ENCODE results near the gene SNX14. TPM values are rescaled to one million over a fixed set of nuclear protein-coding genes. Genes with fewer than 3 reads are reported as not detected.

The SNX14 gene
- total RNA-seq, 1 experiment from 2014 or later = 119 TPM

GRCh38 chr6:85641897-85642773 lies 48.5 kb upstream of the SNX14 start:
- H3K4me1 ChIP-seq (ENCODE audit: control insufficient read depth, insufficient read depth, low read length) = peaks cover 21% of the 10 kb centered on the region; the same call in 1 of the 2 replicates
- H3K27me3 ChIP-seq (ENCODE audit: control insufficient read depth, insufficient read depth, low read length) = no peaks in the 10 kb centered on the region
- TF ChIP-seq CTCF (IDR thresholded peaks at IDR 0.05) = no peak
- TF ChIP-seq SIN3A (IDR thresholded peaks at IDR 0.05; ENCODE audit: borderline replicate concordance, insufficient read depth, low read depth, low read length) = peak; percentile 85; the same call in 1 of the 2 replicates
- no peak for DNase-seq (ENCODE audit: low read depth, low spot score)
- no TSS peak for BruUV-seq (replicated peaks)
- intact Hi-C loops (cut with micrococcal nuclease; ENCODE audit: unreplicated experiment) = no loop called here
- in situ Hi-C loops (cut with HindIII; ENCODE audit: low pct_unique_long_range_greater_than_20kb, low sequenced_read_pairs) = no loop called here
- POLR2A ChIA-PET = interaction anchor here (0.5 to 4.0 kb wide), 3 partner anchors 16 to 36 kb away, joined by 4 to 47 read pairs (median 4); no protein-coding TSS in a partner anchor
- no peak; the same call in 1 of the 2 replicates for ATAC-seq
- CTCF ChIA-PET = no interaction called here
- H3K4me3 ChIP-seq (ENCODE audit: low read depth in 2 of 2, low read length in 2 of 2) = peak overlapping the region; percentile 79 to 91
- peak overlapping the region; percentile 95 for H3K27ac ChIP-seq (ENCODE audit: low read length)
- H3K9me3 ChIP-seq (ENCODE audit: control insufficient read depth, insufficient read depth, low read depth, low read length) = no peaks in the 10 kb centered on the region
- peaks cover 36% of the 10 kb centered on the region for H3K36me3 ChIP-seq (ENCODE audit: control insufficient read depth, insufficient read depth, low read length)

GRCh38 chr6:85641522-85641896 lies 47.9 kb upstream of the SNX14 start:
- BruUV-seq (replicated peaks) = no TSS peak
- DNase-seq (ENCODE audit: low read depth, low spot score) = no peak
- Histone ChIP-seq H3K4me1 (ENCODE audit: control insufficient read depth, insufficient read depth, low read length) (peaks cover 21% of the 10 kb centered on the region; the same call in 1 of the 2 replicates), H3K36me3 (ENCODE audit: control insufficient read depth, insufficient read depth, low read length) (peaks cover 42% of the 10 kb centered on the region), H3K27me3 (ENCODE audit: control insufficient read depth, insufficient read depth, low read length) (no peaks in the 10 kb centered on the region), H3K9me3 (ENCODE audit: control insufficient read depth, insufficient read depth, low read depth, low read length) (no peaks in the 10 kb centered on the region), H3K4me3 (ENCODE audit: low read depth in 2 of 2, low read length in 2 of 2) (peak overlapping the region; percentile 79 to 91), H3K27ac (ENCODE audit: low read length) (peak overlapping the region; percentile 95)
- TF ChIP-seq REST (IDR thresholded peaks at IDR 0.05; ENCODE audit: insufficient read depth in 1 of 2, low read depth in 2 of 2, low read length in 1 of 2) (no peak), TCF7L2 (IDR thresholded peaks at IDR 0.05; ENCODE audit: low read depth, low read length) (no peak), POLR2AphosphoS5 (IDR thresholded peaks at IDR 0.05; ENCODE audit: low read depth, low read length) (no peak), CTCF (IDR thresholded peaks at IDR 0.05) (no peak)
- ChIA-PET CTCF (no interaction called here), POLR2A (no interaction called here)
- in situ Hi-C loops (cut with HindIII; ENCODE audit: low pct_unique_long_range_greater_than_20kb, low sequenced_read_pairs) = no loop called here
- ATAC-seq = no peak
- intact Hi-C loops (cut with micrococcal nuclease; ENCODE audit: unreplicated experiment) = no loop called here

Measured in Panc1 (cell line).